ENCODE data around the gene ABCA2.
"Not testable (repeated sequence)": the region's sequence is repeated elsewhere in the genome, so short reads cannot be mapped to it uniquely, and the experiment has no call there.

The ABCA2 gene

DNA sequence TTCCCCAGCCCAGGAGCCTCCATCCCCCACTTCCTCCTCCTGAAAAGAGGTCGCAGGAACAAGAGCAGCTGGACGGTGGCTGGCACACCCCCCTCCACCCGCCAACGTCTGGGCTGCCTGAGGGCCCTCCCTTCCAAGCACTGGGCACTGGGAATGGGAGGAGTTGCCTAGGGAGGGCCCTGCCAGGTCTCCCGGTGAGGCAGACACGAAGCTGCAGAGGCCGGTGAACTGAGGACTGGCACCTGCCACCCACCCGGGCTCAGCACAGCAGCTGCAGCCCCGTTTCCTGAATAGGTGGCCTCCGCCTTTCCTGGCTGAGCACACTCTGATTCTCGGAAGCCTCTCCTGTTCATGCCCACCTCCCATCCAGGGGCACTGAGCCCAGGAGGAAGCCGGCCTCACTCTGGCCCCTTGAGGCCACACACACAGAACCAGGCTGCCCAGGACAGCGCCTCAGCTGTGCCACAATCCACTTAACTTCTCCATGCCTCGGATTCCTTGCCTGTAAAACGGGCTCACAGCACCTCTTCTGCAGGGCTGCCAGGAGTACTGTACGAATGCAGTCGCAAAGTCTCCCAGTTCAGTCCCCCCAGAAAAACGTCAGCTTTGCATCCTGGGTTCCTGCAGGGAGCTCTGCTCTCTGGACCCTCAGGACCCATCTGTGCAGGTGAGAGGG lies 16.6 kb upstream of the ABCA2 start:
- DNase-seq: no peak

DNA sequence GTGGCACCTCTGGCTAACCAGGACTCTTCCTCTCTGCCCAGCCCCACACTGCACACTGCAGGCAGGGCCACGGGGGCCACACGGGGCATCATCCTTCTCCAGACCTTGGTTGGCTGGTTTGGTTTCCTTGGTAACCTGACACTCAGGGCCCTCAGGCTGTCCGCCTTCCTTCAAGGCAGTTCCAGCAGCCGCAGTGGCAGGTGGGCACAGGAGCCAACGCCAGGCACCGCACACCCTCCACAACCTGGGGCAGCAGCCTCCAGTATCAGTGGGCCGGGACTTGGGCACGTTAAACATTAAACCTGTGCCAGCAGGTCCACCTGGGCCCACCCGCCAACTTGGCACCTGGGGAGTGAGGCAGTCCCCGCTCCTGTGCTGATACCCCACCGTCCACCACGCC lies 16.0 kb upstream of the ABCA2 start:
- DNase-seq: no peak

- no peak for DNase-seq
Observed at GRCh38 chr9:137042751-137043727, 15.0 kb upstream of the ABCA2 start.

GRCh38 chr9:137041124-137041523 lies 13.1 kb upstream of the ABCA2 start:
- no peak for DNase-seq

- no peak for DNase-seq
Observed at GRCh38 chr9:137040568-137040967, 12.5 kb upstream of the ABCA2 start.

DNA sequence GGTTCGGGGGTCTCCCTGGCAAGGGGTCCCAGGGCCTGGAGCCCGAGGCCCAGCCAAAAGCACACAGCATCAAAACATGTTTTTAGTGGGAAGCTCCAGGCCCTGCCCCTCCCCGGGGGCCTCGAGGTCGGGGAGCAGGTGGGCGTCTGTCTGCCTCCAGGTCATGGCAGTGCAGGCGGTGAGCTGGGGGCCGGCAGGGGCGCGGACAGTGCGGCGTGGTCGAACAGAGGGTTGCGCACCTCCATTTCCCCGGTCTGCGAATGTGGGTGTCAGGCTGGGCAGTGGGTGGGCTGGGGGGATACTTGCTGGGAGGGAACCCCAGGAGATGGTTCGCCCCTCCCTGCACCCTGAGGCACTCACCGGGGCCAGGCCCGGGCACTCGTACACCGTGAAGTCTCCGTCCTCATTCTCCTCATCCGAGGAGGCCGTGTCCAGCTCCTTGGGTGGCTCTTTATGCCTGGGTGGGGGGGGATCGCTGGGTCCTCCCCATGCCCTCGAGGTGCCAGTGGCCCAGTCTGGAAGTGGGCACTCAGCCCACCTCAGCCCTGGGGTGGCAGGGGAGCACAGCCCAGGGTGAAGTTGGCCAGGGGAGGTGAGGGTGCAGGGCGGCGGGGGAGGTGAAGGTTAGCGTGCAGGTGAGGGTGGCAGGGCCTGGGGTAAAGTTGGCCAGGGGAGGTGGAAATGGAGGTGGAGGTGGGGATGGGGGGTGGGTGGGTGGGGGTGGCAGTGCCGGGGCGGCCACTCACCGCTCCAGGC lies 11.8 kb upstream of the ABCA2 start:
- DNase-seq: no peak

- DNase-seq: no peak
Observed at GRCh38 chr9:137038916-137039315, 10.9 kb upstream of the ABCA2 start.

- DNase-seq: no peak
Observed at GRCh38 chr9:137037483-137037882, 9.4 kb upstream of the ABCA2 start.

- DNase-seq: no peak
Observed at GRCh38 chr9:137037035-137037434, 9.0 kb upstream of the ABCA2 start.

- DNase-seq: no peak
Observed at GRCh38 chr9:137035937-137036336, 7.9 kb upstream of the ABCA2 start.

- no peak for DNase-seq
Observed at GRCh38 chr9:137035507-137035834, 7.4 kb upstream of the ABCA2 start.

GRCh38 chr9:137034709-137035506 lies 6.9 kb upstream of the ABCA2 start:
- DNase-seq: peak; percentile 88

- no peak for DNase-seq
Observed at GRCh38 chr9:137034039-137034708, 6.1 kb upstream of the ABCA2 start.

GRCh38 chr9:137033481-137033880 lies 5.4 kb upstream of the ABCA2 start:
- not testable (repeated sequence) for DNase-seq

DNA sequence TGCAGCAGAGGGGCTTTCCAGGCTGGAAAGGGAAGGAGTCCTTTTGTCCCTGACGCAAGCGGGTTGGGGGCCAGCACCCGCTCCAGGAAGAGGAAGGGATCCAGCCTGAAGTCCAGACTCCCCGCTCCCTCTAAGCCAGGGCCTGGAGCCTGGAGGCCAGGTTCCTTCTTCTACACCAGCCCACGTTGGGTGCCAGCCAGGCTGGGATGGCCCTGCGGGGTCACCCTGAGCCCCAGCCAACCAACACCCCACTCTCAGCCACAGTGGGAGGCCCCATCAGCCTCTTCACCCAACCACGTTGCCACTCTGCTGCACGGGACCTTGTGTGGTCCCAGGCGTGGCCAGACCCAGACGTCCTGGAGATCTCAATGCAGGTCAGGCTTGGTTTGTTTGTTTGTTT lies 4.8 kb upstream of the ABCA2 start:
- DNase-seq: no peak

DNA sequence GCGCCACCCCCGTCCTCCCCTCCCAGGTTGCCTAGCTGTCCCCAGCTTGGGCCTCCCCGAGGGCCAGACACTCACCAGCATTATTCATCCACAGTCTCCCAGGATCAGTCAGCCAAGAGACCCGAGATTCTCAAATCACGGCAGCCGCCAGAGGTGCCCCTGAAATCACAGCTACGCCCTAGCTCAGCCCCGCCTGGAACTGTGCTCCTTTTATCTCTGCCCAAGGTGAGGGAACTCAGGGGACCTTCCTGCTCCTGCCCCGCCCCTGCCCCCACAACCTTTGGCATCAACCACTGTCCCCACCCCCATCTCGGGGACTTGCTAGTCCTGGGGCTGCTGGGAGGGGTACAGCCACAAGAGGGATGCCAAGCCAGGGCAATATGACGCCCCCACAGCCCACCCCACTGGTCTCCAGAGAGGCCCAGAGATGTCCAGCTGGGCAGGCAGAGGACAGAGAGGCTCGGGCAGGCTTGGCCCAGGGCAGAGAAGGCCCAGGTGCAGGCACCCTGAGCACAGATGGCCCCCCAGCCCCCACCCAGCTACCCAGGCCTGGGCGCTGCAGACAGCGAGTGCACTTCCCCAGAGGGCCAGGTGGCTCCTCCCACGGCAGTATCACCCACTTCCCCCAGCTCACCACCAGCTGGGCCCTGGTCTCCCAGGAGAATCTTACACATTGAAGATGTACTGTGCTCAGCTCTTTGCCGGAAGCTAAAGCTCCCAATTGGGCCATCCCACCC lies 4.0 kb upstream of the ABCA2 start, which contains the start of gene FUT7:
TSS of gene FUT7 (minus strand) at position 185 of the 737 bp plus-strand sequence. CDS start at position 88, 97 bp downstream.
- no peak for DNase-seq

- DNase-seq: no peak
Observed at GRCh38 chr9:137030538-137031527, 2.8 kb upstream of the ABCA2 start.

GRCh38 chr9:137030006-137030405 lies 2.0 kb upstream of the ABCA2 start:
- DNase-seq: no peak

DNA sequence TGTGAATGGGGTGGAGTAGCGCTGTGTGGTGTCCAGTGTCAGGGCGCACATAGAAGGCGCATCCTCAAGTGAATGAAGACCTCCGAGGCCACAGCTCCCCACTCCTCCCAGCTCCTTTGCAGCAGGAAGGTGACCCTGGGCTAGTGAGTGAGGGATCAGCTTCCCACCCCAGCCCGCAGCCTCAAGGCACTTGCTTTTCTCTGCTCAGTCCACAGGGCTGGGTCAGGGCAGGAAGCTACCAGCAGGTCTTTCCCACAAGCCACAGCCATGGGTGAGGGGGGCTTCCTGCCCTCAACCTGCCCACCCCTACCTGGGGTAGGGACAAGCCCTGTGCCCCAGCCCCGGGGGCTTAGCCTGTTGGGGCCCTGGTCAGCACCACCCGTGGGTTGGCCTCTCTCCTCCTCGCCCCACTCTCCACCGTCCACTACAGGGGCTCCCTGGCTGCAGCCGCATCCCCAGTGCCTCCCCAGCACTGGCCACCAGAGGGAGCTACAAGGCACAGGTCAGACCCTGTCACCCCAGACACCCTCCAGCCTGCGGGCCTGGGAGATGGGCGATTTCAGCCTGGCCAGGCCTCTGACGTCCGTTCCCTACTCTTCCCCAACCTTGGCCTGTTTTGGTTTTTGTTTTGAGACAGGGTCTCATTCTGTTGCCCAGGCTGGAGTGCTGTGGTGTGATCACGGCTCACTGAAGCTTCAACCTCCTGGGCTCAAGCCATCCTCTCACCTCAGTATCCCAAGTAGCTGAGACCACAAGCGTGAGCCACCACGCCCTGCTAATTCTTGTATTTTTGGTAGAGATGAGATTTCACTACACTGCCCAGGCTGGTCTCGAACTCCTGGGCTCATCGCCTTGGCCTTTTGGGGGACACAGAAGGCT lies 1.3 kb upstream of the ABCA2 start:
- no peak for DNase-seq

Measured in left hindlimb (tissue), 1 donor.